GM10266 (cell line): ENCODE measurements around the gene PBX1.

ENCODE experiments used
- DNase-seq: peaks from one replicate; pipeline ENCODE4 v3.0.0; 2012; ENCODE audit errors: extremely low spot score
- CTCF ChIP-seq: IDR thresholded peaks from 2 replicates; pipeline ENCODE4 v1.5.1; 2012; ENCODE audit warnings: mild to moderate bottlenecking, low read depth; ENCODE audit not compliant: control insufficient read depth, insufficient read depth; ENCODE audit errors: missing control alignments

The PBX1 gene

GRCh38 chr1:164703463-164703862, 144.5 kb downstream of the PBX1 start:
- TF ChIP-seq CTCF, result no peak
- no peak for DNase-seq

GRCh38 chr1:164703960-164704411, 145.0 kb downstream of the PBX1 start:
- DNase-seq, result no peak
- TF ChIP-seq CTCF, result no peak

- DNase-seq, result no peak
- TF ChIP-seq CTCF, result no peak
Measured at GRCh38 chr1:164704954-164705353, 146.0 kb downstream of the PBX1 start.

- no peak for DNase-seq
- no peak for TF ChIP-seq CTCF
Measured at GRCh38 chr1:164706606-164706987, 147.6 kb downstream of the PBX1 start.

GRCh38 chr1:164707868-164708331, 148.9 kb downstream of the PBX1 start:
- DNase-seq, result no peak

GRCh38 chr1:164708596-164708995, 149.6 kb downstream of the PBX1 start:
- no peak for TF ChIP-seq CTCF

More at GRCh38 chr1:164707868-164708331, 148.9 kb downstream of the PBX1 start:
- no peak for TF ChIP-seq CTCF

GRCh38 chr1:164709126-164709525, 150.1 kb downstream of the PBX1 start:
- TF ChIP-seq CTCF, result no peak
- DNase-seq, result no peak

More at GRCh38 chr1:164708596-164708995, 149.6 kb downstream of the PBX1 start:
- no peak for DNase-seq
